K562 (cell line): ENCODE measurements around the gene DLST. TPM values are rescaled to one million over a fixed set of nuclear protein-coding genes. Genes with fewer than 3 reads are reported as not detected.

Experiments used
- ATAC-seq: fragments of 200-7000 bp; cut with Tn5 transposase; 3 replicates; pipeline ENCODE4 v1.9.1; 2020; ENCODE audit warnings: moderate library complexity
- BruUV-seq: library from RNA; stranded (reverse); fragments of 400-500 nt; replicated peaks from 2 replicates; lab custom pipeline; 2021; lab: Mats Ljungman, UMichigan
- CTCF ChIA-PET: fragments of 300-600 bp; formaldehyde crosslinking; extraction: SDS; loops from one replicate; lab custom pipeline; 2021; ENCODE audit warnings: low intra/inter-chr PET ratio; lab: Yijun Ruan, JAX
- POLR2A ChIA-PET: fragments of 300-600, 350-650 bp; sonication (Branson Sonifier 250); formaldehyde crosslinking; extraction: SDS; loops from one replicate; lab custom pipeline; 2021; ENCODE audit warnings: antibody characterized with exemption, inconsistent platforms; lab: Yijun Ruan, JAX
- DNase-seq, 4 experiments: peaks; one replicate each; pipeline versions ENCODE4 v3.0.0 to v3.0.0-alpha.2; 2011 to 2018; ENCODE audit warnings: low spot score in 3 of 4, mixed read lengths in 3 of 4; ENCODE audit errors: extremely low read depth in 1 of 4
- FAIRE-seq: peaks from 2 replicates; lab custom pipeline; 2011; peaks lifted over from hg19 to GRCh38; lab: Jason Lieb, UNC
- H2AFZ ChIP-seq: 2 replicates; pipeline ENCODE4 v1.6.0; 2011; ENCODE audit warnings: low read depth, low read length, control low read depth, inconsistent platforms
- H3K27ac ChIP-seq: fragments of 200-600 bp; 3 replicates; pipeline ENCODE4 v1.8.0; 2011; ENCODE audit warnings: low read depth, mild to moderate bottlenecking, control low read depth, inconsistent platforms, low read length, moderate library complexity, mixed read lengths; ENCODE audit errors: extremely low read depth
- H3K27me3 ChIP-seq, 2 experiments: fragments of 300-600 bp in 1 of 2; 2 replicates in 1 of 2; 3 replicates in 1 of 2; pipeline versions ENCODE4 v1.6.0 to v1.8.0; 2011; ENCODE audit warnings: inconsistent platforms in 2 of 2, low read length in 2 of 2, mild to moderate bottlenecking in 1 of 2, mixed read lengths in 1 of 2, moderate library complexity in 1 of 2; ENCODE audit not compliant: control insufficient read depth in 2 of 2, insufficient read depth in 2 of 2
- H3K36me3 ChIP-seq: fragments of 300-600 bp; 3 replicates; pipeline ENCODE4 v1.8.0; 2011; ENCODE audit warnings: mild to moderate bottlenecking, low read length, inconsistent platforms; ENCODE audit not compliant: control insufficient read depth, insufficient read depth
- H3K4me1 ChIP-seq, 2 experiments: fragments of 200-600 bp in 1 of 2; replicated peaks in 1 of 2; 2 replicates in 1 of 2; 3 replicates in 1 of 2; pipeline versions ENCODE4 v1.5.1 to v1.8.0; 2011; ENCODE audit warnings: inconsistent platforms in 2 of 2, low read length in 2 of 2, mild to moderate bottlenecking in 1 of 2, mixed read lengths in 1 of 2, moderate library complexity in 1 of 2; ENCODE audit not compliant: control insufficient read depth in 2 of 2, insufficient read depth in 2 of 2
- H3K4me2 ChIP-seq: 2 replicates; pipeline ENCODE4 v1.6.1; 2011; ENCODE audit warnings: low read length, control low read depth, inconsistent platforms, mixed read lengths; ENCODE audit not compliant: insufficient read depth
- H3K4me3 ChIP-seq: fragments of 200-600 bp; sonication (generic), shearing (Covaris generic); 2 replicates; pipeline ENCODE4 v1.5.1; 2016; ENCODE audit warnings: control low read depth, inconsistent platforms
- H3K79me2 ChIP-seq: fragments of 200-600 bp; 3 replicates; pipeline ENCODE4 v1.8.0; 2011; ENCODE audit warnings: low read length, inconsistent platforms; ENCODE audit not compliant: control insufficient read depth, insufficient read depth
- H3K9ac ChIP-seq, 2 experiments: 2 replicates each; pipeline versions ENCODE4 v1.6.0 to v1.6.1; 2011; ENCODE audit warnings: low read depth in 2 of 2, low read length in 2 of 2, control low read depth in 1 of 2, inconsistent platforms in 1 of 2, mild to moderate bottlenecking in 1 of 2, mixed read lengths in 1 of 2; ENCODE audit not compliant: insufficient read depth in 1 of 2
- H3K9me1 ChIP-seq: one replicate; pipeline ENCODE4 v1.6.0; 2011; ENCODE audit warnings: inconsistent platforms, mild to moderate bottlenecking, low read length, moderate library complexity; ENCODE audit not compliant: control insufficient read depth, insufficient read depth
- H3K9me3 ChIP-seq: replicated peaks from 2 replicates; pipeline ENCODE4 v1.5.1; 2011; ENCODE audit warnings: low read depth, low read length, inconsistent platforms; ENCODE audit not compliant: control insufficient read depth, insufficient read depth
- H4K20me1 ChIP-seq: replicated peaks from 2 replicates; pipeline ENCODE4 v1.6.1; 2011; ENCODE audit warnings: low read length, inconsistent platforms, mixed read lengths; ENCODE audit not compliant: control insufficient read depth, insufficient read depth
- BRCA1 ChIP-seq, 2 experiments: fragments of 450-650 bp in 1 of 2; sonication (generic) in 1 of 2; formaldehyde crosslinking in 1 of 2; IDR thresholded peaks; 2 replicates each; pipeline versions ENCODE4 v1.5.0 to v1.6.1; 2017 to 2020; ENCODE audit warnings: mild to moderate bottlenecking in 1 of 2, missing genetic modification reagents in 1 of 2
- CBFA2T2 ChIP-seq: fragments of 450-650 bp; conservative IDR thresholded peaks from 2 replicates; pipeline ENCODE4 v1.6.1; 2017; ENCODE audit warnings: mild to moderate bottlenecking
- CBFA2T3 ChIP-seq: fragments of 450-650 bp; IDR thresholded peaks from 2 replicates; pipeline ENCODE4 v1.6.1; 2017
- CCNT2 ChIP-seq: IDR thresholded peaks from 2 replicates; pipeline ENCODE4 v1.6.1; 2011; ENCODE audit warnings: borderline replicate concordance, low read depth, mild to moderate bottlenecking, moderate library complexity, mixed read lengths, low read length; ENCODE audit not compliant: insufficient read length; ENCODE audit errors: extremely low read depth
- COPS2 ChIP-seq: fragments of 450-650 bp; conservative IDR thresholded peaks from 2 replicates; pipeline ENCODE4 v1.6.1; 2016; ENCODE audit warnings: mild to moderate bottlenecking, moderate library complexity
- CREB3L1 ChIP-seq: fragments of 450-650 bp; IDR thresholded peaks from 2 replicates; pipeline ENCODE4 v1.6.1; 2014; ENCODE audit warnings: low read depth, mild to moderate bottlenecking, moderate library complexity, borderline replicate concordance
- EHMT2 ChIP-seq: fragments of 450-650 bp; IDR thresholded peaks from 2 replicates; pipeline ENCODE4 v1.6.1; 2018; ENCODE audit warnings: antibody characterized with exemption
- KDM1A ChIP-seq, 2 experiments: fragments of 450-650 bp; IDR thresholded peaks; 2 replicates each; pipeline ENCODE4 v1.6.1; 2016; ENCODE audit warnings: mild to moderate bottlenecking in 2 of 2
- L3MBTL2 ChIP-seq: fragments of 450-650 bp; IDR thresholded peaks from 2 replicates; pipeline ENCODE4 v1.6.1; 2016; ENCODE audit warnings: mild to moderate bottlenecking, moderate library complexity
- NCOA1 ChIP-seq: fragments of 450-650 bp; IDR thresholded peaks from 2 replicates; pipeline ENCODE4 v1.6.1; 2016; ENCODE audit warnings: low read depth
- NR2C1 ChIP-seq, 2 experiments: fragments of 450-650 bp; IDR thresholded peaks; 2 replicates each; pipeline ENCODE4 v1.6.1; 2017; ENCODE audit warnings: mild to moderate bottlenecking in 2 of 2, antibody characterized with exemption in 1 of 2, inconsistent platforms in 1 of 2, missing compliant biosample characterization in 1 of 2, missing genetic modification characterization in 1 of 2
- NUFIP1 ChIP-seq: fragments of 450-650 bp; IDR thresholded peaks from 2 replicates; pipeline ENCODE4 v1.6.1; 2018; ENCODE audit not compliant: partially characterized antibody
- RCOR1 ChIP-seq, 2 experiments: IDR thresholded peaks; 2 replicates each; pipeline ENCODE4 v1.6.1; 2012; ENCODE audit warnings: low read depth in 2 of 2, low read length in 2 of 2, borderline replicate concordance in 1 of 2, improper control_type of control experiment in 1 of 2
- SFPQ ChIP-seq: fragments of 200-400 bp; formaldehyde crosslinking; IDR thresholded peaks from 2 replicates; pipeline ENCODE4 v1.6.1; 2017; ENCODE audit warnings: mild to moderate bottlenecking, low read depth, low read length, moderate library complexity
- TCF3 ChIP-seq: sonication (generic); formaldehyde crosslinking; IDR thresholded peaks from 2 replicates; pipeline ENCODE4 v1.4.0; 2020; ENCODE audit warnings: mild to moderate bottlenecking, missing genetic modification reagents
- TRIM24 ChIP-seq, 2 experiments: fragments of 450-650 bp; IDR thresholded peaks; 2 replicates each; pipeline ENCODE4 v1.6.1; 2016
- ZNF316 ChIP-seq: fragments of 450-650 bp; IDR thresholded peaks from 2 replicates; pipeline ENCODE4 v1.6.1; 2016
- WGBS: fragments of 100-300 bp; shearing (Covaris generic); methylation state at CpG from one replicate; pipeline ENCODE4 v1.1.6; 2016; ENCODE audit warnings: low coverage, mixed read lengths; ENCODE audit not compliant: insufficient coverage; ENCODE audit errors: missing lambda C conversion rate; 5-methylcytosine and 5-hydroxymethylcytosine counted together
- in situ Hi-C: fragments of 300-500 bp; cut with MboI; formaldehyde crosslinking; loops from 4 replicates; pipeline ENCODE4 v1.15.0; 2018; ENCODE audit warnings: inconsistent platforms, mixed read lengths
- intact Hi-C: fragments of 100-400 bp; cut with micrococcal nuclease; formaldehyde crosslinking; loops from 2 replicates; pipeline ENCODE4 v1.14.2; 2022
- polyA plus RNA-seq, 8 experiments: library from polyadenylated mRNA; depleted of rRNA in 4 of 8; stranded (reverse) in 5 of 8; unstranded in 3 of 8; fragments of >200 nt; fragmentation: Nextera tagmentation in 2 of 8; fragmentation: Illumina TruSeq in 1 of 8; extraction: Ambion mirVana in 2 of 8; extraction: Trizol in 1 of 8; gene quantifications; 2 replicates each; pipeline versions ENCODE4 v1.2.1 to v1.2.3, GENCODE V29; 2011 to 2014; ENCODE audit warnings: inconsistent platforms in 1 of 8, missing spikeins in 1 of 8
- total RNA-seq, 7 experiments: library from RNA; depleted of rRNA in 6 of 7; stranded (reverse); fragments of >200 nt in 6 of 7; fragmentation: Illumina TruSeq in 2 of 7; extraction: Trizol in 2 of 7; gene quantifications; 2 replicates each; pipeline versions ENCODE4 v1.2.1 to v1.2.3, GENCODE V29; 2011 to 2021; ENCODE audit warnings: low replicate concordance in 1 of 7

Gene DLST
- total and polyA plus RNA-seq, 9 of the 15 experiments (the other 6 are each of a cell fraction or from before 2014, with no cell fraction given) = 3.0 to 73.7 (median 45.4) TPM

GRCh38 chr14:74949191-74949601 is 67.5 kb downstream of the DLST start (continued):
- TF ChIP-seq CREB3L1 (no peak), COPS2 (no peak), TCF3 (CRISPR knock-in tag) (no peak)
- TF ChIP-seq, all 486 proteins: peak for 0

- no peaks in the 10 kb centered on the region for H4K20me1 ChIP-seq
- no peak overlapping the region for H3K27ac ChIP-seq
- H3K4me1 ChIP-seq = peaks cover 6 to 51% of the 10 kb centered on the region in 2 experiments; a peak in 3 of 5 replicates
- H3K4me2 ChIP-seq = no peak overlapping the region
- H3K9ac ChIP-seq = peak overlapping the region in 1 of 2 experiments; percentile 71; a peak in 2 of 4 replicates
- WGBS = 29% methylated on average over 14 of the region's 17 CpGs
- H3K4me3 ChIP-seq = no peak overlapping the region
- intact Hi-C loops (loop anchor here (5.0 to 10.0 kb wide), 2 partner anchors 52 to 355 kb away; partner anchors contain the start of gene EIF2B2), in situ Hi-C loops (no loop called here)
- no peaks in the 10 kb centered on the region for H3K36me3 ChIP-seq
- FAIRE-seq (peak; percentile 19), ATAC-seq (no peak), DNase-seq (peak in 1 of 4 experiments; percentile 37)
- no peak overlapping the region for H2AFZ ChIP-seq
- no peaks in the 10 kb centered on the region for H3K27me3 ChIP-seq
- ChIA-PET POLR2A (interaction anchor here (0.6 kb wide), 2 partner anchors 401 to 564 kb away, joined by 3 to 4 read pairs; no protein-coding TSS in a partner anchor), CTCF (no interaction called here)
- H3K9me1 ChIP-seq = no peaks in the 10 kb centered on the region
- no TSS peak for BruUV-seq
- no peaks in the 10 kb centered on the region for H3K9me3 ChIP-seq
- no peaks in the 10 kb centered on the region for H3K79me2 ChIP-seq
- TF ChIP-seq NUFIP1 (no peak), ZNF316 (peak; percentile 59; the same call in 1 of the 2 replicates), CCNT2 (no peak), BRCA1 (IDR thresholded peaks at IDR 0.05) (no peak), BRCA1 (CRISPR knock-in tag; IDR thresholded peaks at IDR 0.05) (no peak), NR2C1 (IDR thresholded peaks at IDR 0.05) (no peak), NR2C1 (tag; IDR thresholded peaks at IDR 0.05) (0 out of 2 replicates have a peak, but pooled peaks have one; percentile 14), TRIM24 (IDR thresholded peaks at IDR 0.05) (peak in 1 of 2 experiments; percentile 50; a peak in 1 of 4 replicates), EHMT2 (0 out of 2 replicates have a peak, but pooled peaks have one; percentile 34), CBFA2T2 (peak; percentile 32; the same call in 1 of the 2 replicates), KDM1A (IDR thresholded peaks at IDR 0.05) (peak; percentile 31 to 36; a peak in 2 of 4 replicates), CBFA2T3 (peak; percentile 64), TCF3 (CRISPR knock-in tag) (0 out of 2 replicates have a peak, but pooled peaks have one; percentile 14), SFPQ (no peak), L3MBTL2 (0 out of 2 replicates have a peak, but pooled peaks have one; percentile 13), RCOR1 (IDR thresholded peaks at IDR 0.05; ENCODE audit: borderline replicate concordance in 1 of 2, low read depth in 2 of 2, low read length in 2 of 2) (peak in 1 of 2 experiments; percentile 61; a peak in 1 of 4 replicates), NCOA1 (no peak)
Measured at GRCh38 chr14:74949859-74950573, 68.3 kb downstream of the DLST start.
